Neuronal stem cell (in vitro differentiated cells): ENCODE measurements around the gene GSC2.
"Not testable (repeated sequence)": the region's sequence is repeated elsewhere in the genome, so short reads cannot be mapped to it uniquely, and the experiment has no call there.

Experiments used
- DNase-seq: peaks from one replicate; pipeline ENCODE4 v3.0.0-alpha.2; 2013; ENCODE audit warnings: low spot score
- H2AFZ ChIP-seq: one replicate; pipeline ENCODE4 v1.6.1; 2013; ENCODE audit warnings: mild to moderate bottlenecking, low read length, inconsistent platforms
- H2AK5ac ChIP-seq: 2 replicates; pipeline ENCODE4 v1.6.1; 2013; ENCODE audit warnings: low read depth, mild to moderate bottlenecking, inconsistent platforms, low read length, moderate library complexity, mixed read lengths
- H2BK120ac ChIP-seq: 2 replicates; pipeline ENCODE4 v1.6.1; 2013; ENCODE audit warnings: low read depth, mild to moderate bottlenecking, inconsistent platforms, low read length, moderate library complexity, mixed read lengths
- H2BK12ac ChIP-seq: one replicate; pipeline ENCODE4 v1.6.1; 2013; ENCODE audit warnings: low read length, inconsistent platforms
- H2BK15ac ChIP-seq: 2 replicates; pipeline ENCODE4 v1.6.1; 2013; ENCODE audit warnings: mild to moderate bottlenecking, low read length, inconsistent platforms, mixed read lengths
- H2BK5ac ChIP-seq: one replicate; pipeline ENCODE4 v1.6.1; 2013; ENCODE audit warnings: inconsistent platforms, mild to moderate bottlenecking, low read length, moderate library complexity
- H3K14ac ChIP-seq: one replicate; pipeline ENCODE4 v1.6.1; 2013; ENCODE audit warnings: low read length, inconsistent platforms
- H3K18ac ChIP-seq: 2 replicates; pipeline ENCODE4 v1.6.1; 2013; ENCODE audit warnings: low read length, inconsistent platforms
- H3K23ac ChIP-seq: 2 replicates; pipeline ENCODE4 v1.6.1; 2013; ENCODE audit warnings: low read depth, mild to moderate bottlenecking, mixed read lengths, low read length, inconsistent platforms; ENCODE audit not compliant: poor library complexity
- H3K27ac ChIP-seq: replicated peaks from 3 replicates; pipeline ENCODE4 v1.5.1; 2013; ENCODE audit warnings: low read length, inconsistent platforms
- H3K27me3 ChIP-seq, 3 experiments: 2 replicates each; pipeline ENCODE4 v1.6.1; 2013; ENCODE audit warnings: low read length in 3 of 3, mild to moderate bottlenecking in 2 of 3, inconsistent platforms in 1 of 3, low read depth in 1 of 3, mixed read lengths in 1 of 3, moderate library complexity in 1 of 3; ENCODE audit not compliant: control insufficient read depth in 3 of 3, insufficient read depth in 3 of 3
- H3K36me3 ChIP-seq, 2 donors: replicated peaks in 1 of 2; 2 replicates each; pipeline ENCODE4 v1.6.1; 2013; ENCODE audit warnings: low read length in 2 of 2; ENCODE audit not compliant: control insufficient read depth in 2 of 2, insufficient read depth in 2 of 2
- H3K4ac ChIP-seq: 2 replicates; pipeline ENCODE4 v1.6.1; 2013; ENCODE audit warnings: inconsistent platforms, mild to moderate bottlenecking, low read length, moderate library complexity
- H3K4me1 ChIP-seq, 2 donors: 1 replicate in 1 of 2; 2 replicates in 1 of 2; pipeline ENCODE4 v1.6.1; 2013; ENCODE audit warnings: low read length in 2 of 2, low read depth in 1 of 2; ENCODE audit not compliant: control insufficient read depth in 2 of 2, insufficient read depth in 1 of 2
- H3K4me2 ChIP-seq: one replicate; pipeline ENCODE4 v1.6.1; 2013; ENCODE audit warnings: mild to moderate bottlenecking, low read length, inconsistent platforms; ENCODE audit not compliant: insufficient read depth, poor library complexity, severe bottlenecking
- H3K4me3 ChIP-seq, 2 donors: 2 replicates each; pipeline ENCODE4 v1.5.1; 2013; ENCODE audit warnings: low read length in 2 of 2, mild to moderate bottlenecking in 2 of 2, inconsistent platforms in 1 of 2, moderate library complexity in 1 of 2
- H3K79me1 ChIP-seq: one replicate; pipeline ENCODE4 v1.6.1; 2013; ENCODE audit warnings: low read depth, mild to moderate bottlenecking, inconsistent platforms, low read length, moderate library complexity
- H3K9ac ChIP-seq: one replicate; pipeline ENCODE4 v1.6.1; 2013; ENCODE audit warnings: mild to moderate bottlenecking, low read depth, low read length, inconsistent platforms; ENCODE audit not compliant: poor library complexity
- H3K9me3 ChIP-seq, 2 donors: replicated peaks in 1 of 2; 2 replicates each; pipeline versions ENCODE3 to v1.6.1; 2013; ENCODE audit warnings: low read length in 2 of 2, mild to moderate bottlenecking in 2 of 2, inconsistent platforms in 1 of 2, low read depth in 1 of 2, mixed read lengths in 1 of 2, moderate library complexity in 1 of 2; ENCODE audit not compliant: control insufficient read depth in 2 of 2, insufficient read depth in 1 of 2
- H4K8ac ChIP-seq: one replicate; pipeline ENCODE4 v1.6.1; 2013; ENCODE audit warnings: low read depth, mild to moderate bottlenecking, inconsistent platforms, low read length, moderate library complexity
- H4K91ac ChIP-seq: one replicate; pipeline ENCODE4 v1.6.1; 2013; ENCODE audit warnings: low read length, low read depth, mild to moderate bottlenecking, inconsistent platforms; ENCODE audit not compliant: poor library complexity
- WGBS, 2 donors: extraction: QIAGEN DNeasy Blood & Tissue Kit; methylation state at CpG; one replicate each; pipeline ENCODE4 v1.1.7; 2013; ENCODE audit warnings: missing lambda C conversion rate in 2 of 2, mixed read lengths in 1 of 2; ENCODE audit not compliant: insufficient read length in 2 of 2, insufficient replicate concordance in 1 of 2; ENCODE audit errors: extremely low coverage in 2 of 2; 5-methylcytosine and 5-hydroxymethylcytosine counted together

GSC2 gene

GRCh38 chr22:19158649-19159048, 8.6 kb upstream of the GSC2 start:
- H3K36me3 ChIP-seq, H3K4me2 ChIP-seq, H3K4me1 ChIP-seq, H3K9ac ChIP-seq, H3K18ac ChIP-seq, H3K23ac ChIP-seq, H3K4me3 ChIP-seq, H3K9me3 ChIP-seq, H2BK12ac ChIP-seq, H2BK5ac ChIP-seq, H3K79me1 ChIP-seq, H3K14ac ChIP-seq, H2AK5ac ChIP-seq, H2AFZ ChIP-seq, H4K8ac ChIP-seq, H3K27ac ChIP-seq, H2BK120ac ChIP-seq, H3K4ac ChIP-seq, DNase-seq, H4K91ac ChIP-seq, H2BK15ac ChIP-seq: not testable (repeated sequence)
- no CpG with 5 or more reads among the region's 11 CpGs for WGBS, 2 donors
- H3K27me3 ChIP-seq = peaks cover 0 to 22% (median 11%) of the 10 kb centered on the region in 3 experiments

DNA sequence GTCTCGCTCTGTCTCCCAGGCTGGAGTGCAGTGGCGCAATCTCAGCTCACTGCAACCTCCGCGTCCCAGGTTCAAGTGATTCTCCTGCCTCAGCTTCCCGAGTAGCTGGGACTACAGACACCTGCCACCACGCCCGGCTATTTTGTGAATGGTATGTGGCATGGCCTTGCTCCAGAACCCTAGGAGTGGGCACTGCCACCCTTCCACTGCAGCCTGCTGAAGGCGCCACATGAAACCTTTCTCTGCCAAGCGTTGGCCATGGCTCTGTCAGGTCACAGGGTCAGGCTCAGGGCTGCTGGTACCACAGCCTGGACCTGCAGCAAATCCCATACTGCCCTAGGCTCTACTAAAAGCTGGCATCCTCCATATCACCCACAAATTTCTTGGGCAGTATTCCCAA, 6.0 kb upstream of the GSC2 start:
- H2BK12ac ChIP-seq, H2AFZ ChIP-seq, H2AK5ac ChIP-seq, H2BK120ac ChIP-seq, H2BK5ac ChIP-seq, H3K36me3 ChIP-seq, H3K27ac ChIP-seq, H3K9ac ChIP-seq, H3K23ac ChIP-seq, H3K4me2 ChIP-seq, H4K8ac ChIP-seq, H4K91ac ChIP-seq, DNase-seq, H3K4ac ChIP-seq, H3K4me1 ChIP-seq, H3K9me3 ChIP-seq, H2BK15ac ChIP-seq, H3K14ac ChIP-seq, H3K79me1 ChIP-seq: not testable (repeated sequence)
- H3K4me3 ChIP-seq = peak overlapping the region in 1 of 2 donors; percentile 25
- H3K27me3 ChIP-seq = peaks cover 9 to 37% (median 28%) of the 10 kb centered on the region in 3 experiments
- H3K18ac ChIP-seq = peak overlapping the region; percentile 57
- WGBS, 2 donors = no CpG with 5 or more reads among the region's 9 CpGs

DNA sequence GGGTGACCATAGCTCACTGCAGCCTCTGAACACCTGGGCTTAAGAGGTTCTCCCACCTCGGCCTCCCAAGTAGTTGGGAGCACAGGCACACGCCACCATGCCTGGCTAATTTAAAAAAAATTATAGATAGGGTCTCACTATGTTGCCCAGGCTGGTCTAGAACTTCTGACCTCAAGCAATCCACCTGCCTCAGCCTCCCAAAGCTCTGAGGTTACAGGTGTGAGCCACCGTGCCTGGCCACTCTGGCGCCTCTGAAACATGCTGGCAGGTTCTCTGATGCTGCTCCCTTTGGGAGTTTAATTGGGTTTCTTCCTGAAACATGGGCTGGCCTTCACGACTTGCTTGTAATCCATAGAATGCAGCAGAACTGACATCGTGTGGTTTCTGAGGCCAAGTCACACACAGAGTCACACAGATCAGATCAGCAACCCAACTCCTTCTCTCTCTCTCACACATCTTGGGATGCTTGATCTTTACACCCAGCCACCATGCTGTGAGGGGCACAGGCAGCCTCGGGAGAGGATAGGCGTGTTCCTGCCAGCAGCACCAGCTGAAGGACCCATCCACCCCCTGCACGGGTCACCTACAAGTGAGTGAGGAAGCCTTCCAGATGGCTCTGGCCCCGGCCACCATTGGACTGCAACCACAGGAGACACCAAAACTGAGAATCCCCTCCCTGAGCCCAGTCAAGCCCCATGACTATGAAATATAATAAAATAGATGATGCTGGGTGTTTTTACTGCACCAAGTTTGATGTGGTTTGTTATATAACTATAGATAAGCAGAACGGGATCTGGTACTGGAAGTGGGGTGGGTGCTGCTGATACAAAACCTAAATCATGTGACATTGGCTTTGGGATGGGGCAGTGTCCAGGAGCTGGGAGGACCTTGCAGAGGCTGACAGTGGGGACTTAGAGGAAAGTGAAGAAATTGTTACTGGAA, 3.1 kb upstream of the GSC2 start:
- Histone ChIP-seq H2BK120ac (no peak overlapping the region), H3K23ac (no peak overlapping the region), H3K14ac (no peak overlapping the region), H3K18ac (no peak overlapping the region), H2BK12ac (no peak overlapping the region), H3K4me3 (no peak overlapping the region), H3K79me1 (no peaks in the 10 kb centered on the region), H2AFZ (no peak overlapping the region), H3K9me3 (peaks cover 9 to 10% of the 10 kb centered on the region in 2 donors), H3K4me2 (no peak overlapping the region), H3K27ac (no peak overlapping the region), H3K9ac (no peak overlapping the region), H3K36me3 (no peaks in the 10 kb centered on the region), H4K8ac (no peak overlapping the region), H3K4ac (no peak overlapping the region), H4K91ac (no peak overlapping the region), H3K27me3 (peaks cover 37 to 57% (median 56%) of the 10 kb centered on the region in 3 experiments), H2AK5ac (no peak overlapping the region), H2BK5ac (no peak overlapping the region), H3K4me1 (no peaks in the 10 kb centered on the region), H2BK15ac (no peak overlapping the region)
- no peak for DNase-seq
- no CpG with 5 or more reads among the region's 11 CpGs for WGBS, 2 donors

- peak overlapping the region; percentile 24 for H2BK5ac ChIP-seq
- peak overlapping the region; percentile 93 for H3K23ac ChIP-seq
- H3K36me3 ChIP-seq = no peaks in the 10 kb centered on the region
- H3K18ac ChIP-seq = no peak overlapping the region
- H3K4me3 ChIP-seq = no peak overlapping the region
- no peak overlapping the region for H3K4me2 ChIP-seq
- no peak overlapping the region for H2BK15ac ChIP-seq
- H2AK5ac ChIP-seq = peak overlapping the region; percentile 84
- no peak overlapping the region for H3K9ac ChIP-seq
- no peak overlapping the region for H3K14ac ChIP-seq
- no peak overlapping the region for H4K8ac ChIP-seq
- H3K4ac ChIP-seq = no peak overlapping the region
- no peaks in the 10 kb centered on the region for H3K79me1 ChIP-seq
- no peak overlapping the region for H2BK120ac ChIP-seq
- peaks cover 39 to 73% (median 73%) of the 10 kb centered on the region in 3 experiments for H3K27me3 ChIP-seq
- H2AFZ ChIP-seq = no peak overlapping the region
- WGBS, 2 donors = no CpG with 5 or more reads among the region's 10 CpGs
- H3K9me3 ChIP-seq = peaks cover 9 to 10% of the 10 kb centered on the region in 2 donors
- H3K27ac ChIP-seq = no peak overlapping the region
- H4K91ac ChIP-seq = no peak overlapping the region
- no peaks in the 10 kb centered on the region for H3K4me1 ChIP-seq
- no peak for DNase-seq
- H2BK12ac ChIP-seq = no peak overlapping the region
Observed at GRCh38 chr22:19151329-19152191, 1.5 kb upstream of the GSC2 start.
